WTC11 (cell line): ENCODE data around the gene C1QTNF8. TPM values are rescaled to one million over a fixed set of nuclear protein-coding genes. Genes with fewer than 3 reads are reported as not detected.

ENCODE experiments used
- ATAC-seq: fragments of 200-7000 bp; cut with Tn5 transposase; 2 replicates; pipeline ENCODE4 v1.10.0; 2021; ENCODE audit warnings: mild to moderate bottlenecking, moderate library complexity
- CTCF ChIA-PET: fragments of 300-600 bp; sonication (Branson Sonifier 250); formaldehyde crosslinking; loops from one replicate; lab custom pipeline; 2021; ENCODE audit warnings: antibody characterized with exemption; lab: Charles Lee
- POLR2A ChIA-PET: fragments of 350-600 bp; sonication (Branson Sonifier 250); formaldehyde crosslinking; loops from one replicate; lab custom pipeline; 2021; ENCODE audit warnings: antibody characterized with exemption; lab: Charles Lee
- DNase-seq: peaks from one replicate; pipeline ENCODE4 v3.0.0; 2021; ENCODE audit warnings: low spot score
- H3K27ac Mint-ChIP-seq: 2 replicates; pipeline ENCODE4 v1.8.0; 2021; ENCODE audit warnings: mixed read lengths
- H3K27me3 Mint-ChIP-seq: 2 replicates; pipeline ENCODE4 v1.8.0; 2021; ENCODE audit warnings: low read depth, mild to moderate bottlenecking, moderate library complexity, mixed read lengths
- H3K36me3 Mint-ChIP-seq: 2 replicates; pipeline ENCODE4 v1.8.0; 2021; ENCODE audit warnings: mixed read lengths
- H3K4me1 Mint-ChIP-seq: 2 replicates; pipeline ENCODE4 v1.8.0; 2022; ENCODE audit warnings: mixed read lengths
- H3K4me3 Mint-ChIP-seq: 2 replicates; pipeline ENCODE4 v1.8.0; 2021; ENCODE audit warnings: mild to moderate bottlenecking, moderate library complexity, mixed read lengths
- H3K9me3 Mint-ChIP-seq: 2 replicates; pipeline ENCODE4 v1.8.0; 2021; ENCODE audit warnings: mixed read lengths
- ATF6 ChIP-seq: sonication (generic); formaldehyde crosslinking; IDR thresholded peaks from 2 replicates; pipeline ENCODE4 v1.8.1; 2023; ENCODE audit warnings: mild to moderate bottlenecking, missing genetic modification reagents
- HMGA2 ChIP-seq: fragments of 250-450 bp; sonication (Bioruptor Pico); IDR thresholded peaks from 2 replicates; pipeline ENCODE4 v1.4.0; 2021; ENCODE audit warnings: mild to moderate bottlenecking, moderate library complexity
- JAZF1 ChIP-seq: fragments of 250-450 bp; sonication (Bioruptor Pico); IDR thresholded peaks from 2 replicates; pipeline ENCODE4 v1.9.0; 2021; ENCODE audit warnings: moderate library complexity, mild to moderate bottlenecking, inconsistent platforms
- MXD4 ChIP-seq: fragments of 250-450 bp; sonication (Bioruptor Pico); IDR thresholded peaks from 2 replicates; pipeline ENCODE4 v1.8.0; 2021; ENCODE audit warnings: mild to moderate bottlenecking, moderate library complexity, borderline replicate concordance
- NFATC4 ChIP-seq: fragments of 250-450 bp; sonication (Bioruptor Pico); IDR thresholded peaks from 2 replicates; pipeline ENCODE4 v1.9.0; 2021; ENCODE audit warnings: mild to moderate bottlenecking
- NFE2L1 ChIP-seq: sonication (generic); formaldehyde crosslinking; IDR thresholded peaks from 2 replicates; pipeline ENCODE4 v1.8.1; 2023; ENCODE audit warnings: missing genetic modification reagents
- NR3C1 ChIP-seq: sonication (generic); formaldehyde crosslinking; conservative IDR thresholded peaks from 2 replicates; pipeline ENCODE4 v1.8.1; 2023; ENCODE audit warnings: low read depth, mild to moderate bottlenecking, missing genetic modification reagents
- PRDM15 ChIP-seq: sonication (generic); formaldehyde crosslinking; IDR thresholded peaks from 2 replicates; pipeline ENCODE4 v1.8.0; 2022; ENCODE audit warnings: missing genetic modification reagents
- PRRX2 ChIP-seq: fragments of 250-450 bp; sonication (Bioruptor Pico); IDR thresholded peaks from 2 replicates; pipeline ENCODE4 v1.8.0; 2021; ENCODE audit warnings: mild to moderate bottlenecking
- RORB ChIP-seq: fragments of 250-450 bp; sonication (Bioruptor Pico); IDR thresholded peaks from 2 replicates; pipeline ENCODE4 v1.9.0; 2021; ENCODE audit warnings: mild to moderate bottlenecking
- SMAD3 ChIP-seq: sonication (generic); formaldehyde crosslinking; IDR thresholded peaks from 2 replicates; pipeline ENCODE4 v1.8.0; 2022; ENCODE audit warnings: missing genetic modification reagents, mild to moderate bottlenecking, borderline replicate concordance
- SMAD4 ChIP-seq: sonication (generic); formaldehyde crosslinking; IDR thresholded peaks from 2 replicates; pipeline ENCODE4 v1.8.0; 2022; ENCODE audit warnings: mild to moderate bottlenecking, missing genetic modification reagents
- SOX15 ChIP-seq: fragments of 250-450 bp; sonication (Bioruptor Pico); IDR thresholded peaks from 2 replicates; pipeline ENCODE4 v1.9.0; 2021; ENCODE audit warnings: mild to moderate bottlenecking
- ZBTB43 ChIP-seq: sonication (generic); formaldehyde crosslinking; IDR thresholded peaks from 2 replicates; pipeline ENCODE4 v1.8.1; 2023; ENCODE audit warnings: mild to moderate bottlenecking, missing genetic modification reagents
- ZNF317 ChIP-seq: sonication (generic); formaldehyde crosslinking; IDR thresholded peaks from 2 replicates; pipeline ENCODE4 v1.8.1; 2023; ENCODE audit warnings: low read depth, mild to moderate bottlenecking, moderate library complexity, missing genetic modification reagents, borderline replicate concordance
- ZNF416 ChIP-seq: fragments of 250-450 bp; sonication (Bioruptor Pico); IDR thresholded peaks from 2 replicates; pipeline ENCODE4 v1.9.0; 2021; ENCODE audit warnings: mild to moderate bottlenecking, inconsistent platforms
- total RNA-seq: library from RNA; stranded (reverse); gene quantifications from 3 replicates; pipeline ENCODE4 v1.2.3, GENCODE V29; 2021
- TF ChIP-seq, protein P1 (sequence below): sonication (generic); formaldehyde crosslinking; IDR thresholded peaks from 2 replicates; pipeline ENCODE4 v1.8.0; 2023; ENCODE audit warnings: missing genetic modification reagents, mild to moderate bottlenecking, borderline replicate concordance
- TF ChIP-seq, protein P2 (sequence below): fragments of 200-600 bp; IDR thresholded peaks from 2 replicates; pipeline ENCODE4 v1.8.0; 2022; ENCODE audit warnings: antibody characterized with exemption
- TF ChIP-seq, protein P3 (sequence below): sonication (generic); formaldehyde crosslinking; IDR thresholded peaks from 2 replicates; pipeline ENCODE4 v1.8.1; 2022; ENCODE audit warnings: low read depth, mild to moderate bottlenecking, moderate library complexity, missing genetic modification reagents, borderline replicate concordance
- TF ChIP-seq, protein P4 (sequence below): sonication (generic); formaldehyde crosslinking; conservative IDR thresholded peaks from 2 replicates; pipeline ENCODE4 v1.8.1; 2022; ENCODE audit warnings: mild to moderate bottlenecking, missing genetic modification reagents
- TF ChIP-seq, protein P5 (sequence below): fragments of 250-450 bp; sonication (Bioruptor Pico); IDR thresholded peaks from 2 replicates; pipeline ENCODE4 v1.9.0; 2021; ENCODE audit warnings: mild to moderate bottlenecking

C1QTNF8 gene
- total RNA-seq, 1 experiment from 2014 or later, result 0.13 TPM

DNA sequence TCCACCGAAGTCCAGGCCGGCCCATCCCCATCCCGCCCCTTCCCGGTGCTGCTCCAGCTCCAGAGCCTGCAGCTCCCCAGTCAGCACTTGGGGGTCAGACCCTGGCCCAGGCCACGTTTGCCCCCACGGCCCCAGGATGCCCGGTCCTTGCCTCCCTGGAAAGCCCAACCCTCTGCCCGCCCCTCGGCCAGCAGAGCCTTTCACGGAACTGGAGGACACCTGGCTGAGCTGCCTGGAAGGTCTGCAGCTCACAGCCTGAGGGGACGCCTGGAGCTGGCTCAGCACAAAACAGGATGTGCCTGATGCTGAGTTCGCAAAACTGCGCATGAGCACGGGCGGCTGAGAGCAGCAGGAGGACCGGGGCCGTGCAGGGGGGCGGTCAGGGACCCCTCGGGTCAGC lies 53.2 kb downstream of the C1QTNF8 start:
- POLR2A ChIA-PET, result no interaction called here
- CTCF ChIA-PET, result no interaction called here
- DNase-seq (no peak), ATAC-seq (no peak)
- H3K36me3 Mint-ChIP-seq, result no peaks in the 10 kb centered on the region
- no peak for TF ChIP-seq SMAD4 (CRISPR knock-in tag)
- no peak for TF ChIP-seq ATF6 (CRISPR knock-in tag)
- no peak for TF ChIP-seq MXD4 (CRISPR knock-in tag)
- no peak for TF ChIP-seq NFATC4
- TF ChIP-seq, protein P1, sequence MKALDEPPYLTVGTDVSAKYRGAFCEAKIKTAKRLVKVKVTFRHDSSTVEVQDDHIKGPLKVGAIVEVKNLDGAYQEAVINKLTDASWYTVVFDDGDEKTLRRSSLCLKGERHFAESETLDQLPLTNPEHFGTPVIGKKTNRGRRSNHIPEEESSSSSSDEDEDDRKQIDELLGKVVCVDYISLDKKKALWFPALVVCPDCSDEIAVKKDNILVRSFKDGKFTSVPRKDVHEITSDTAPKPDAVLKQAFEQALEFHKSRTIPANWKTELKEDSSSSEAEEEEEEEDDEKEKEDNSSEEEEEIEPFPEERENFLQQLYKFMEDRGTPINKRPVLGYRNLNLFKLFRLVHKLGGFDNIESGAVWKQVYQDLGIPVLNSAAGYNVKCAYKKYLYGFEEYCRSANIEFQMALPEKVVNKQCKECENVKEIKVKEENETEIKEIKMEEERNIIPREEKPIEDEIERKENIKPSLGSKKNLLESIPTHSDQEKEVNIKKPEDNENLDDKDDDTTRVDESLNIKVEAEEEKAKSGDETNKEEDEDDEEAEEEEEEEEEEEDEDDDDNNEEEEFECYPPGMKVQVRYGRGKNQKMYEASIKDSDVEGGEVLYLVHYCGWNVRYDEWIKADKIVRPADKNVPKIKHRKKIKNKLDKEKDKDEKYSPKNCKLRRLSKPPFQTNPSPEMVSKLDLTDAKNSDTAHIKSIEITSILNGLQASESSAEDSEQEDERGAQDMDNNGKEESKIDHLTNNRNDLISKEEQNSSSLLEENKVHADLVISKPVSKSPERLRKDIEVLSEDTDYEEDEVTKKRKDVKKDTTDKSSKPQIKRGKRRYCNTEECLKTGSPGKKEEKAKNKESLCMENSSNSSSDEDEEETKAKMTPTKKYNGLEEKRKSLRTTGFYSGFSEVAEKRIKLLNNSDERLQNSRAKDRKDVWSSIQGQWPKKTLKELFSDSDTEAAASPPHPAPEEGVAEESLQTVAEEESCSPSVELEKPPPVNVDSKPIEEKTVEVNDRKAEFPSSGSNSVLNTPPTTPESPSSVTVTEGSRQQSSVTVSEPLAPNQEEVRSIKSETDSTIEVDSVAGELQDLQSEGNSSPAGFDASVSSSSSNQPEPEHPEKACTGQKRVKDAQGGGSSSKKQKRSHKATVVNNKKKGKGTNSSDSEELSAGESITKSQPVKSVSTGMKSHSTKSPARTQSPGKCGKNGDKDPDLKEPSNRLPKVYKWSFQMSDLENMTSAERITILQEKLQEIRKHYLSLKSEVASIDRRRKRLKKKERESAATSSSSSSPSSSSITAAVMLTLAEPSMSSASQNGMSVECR (CRISPR knock-in tag), result no peak
- no peak for TF ChIP-seq NFE2L1 (CRISPR knock-in tag)
- TF ChIP-seq ZNF317, result no peak
- no peak for TF ChIP-seq PRDM15
- no peak for TF ChIP-seq RORB
- TF ChIP-seq, protein P2, sequence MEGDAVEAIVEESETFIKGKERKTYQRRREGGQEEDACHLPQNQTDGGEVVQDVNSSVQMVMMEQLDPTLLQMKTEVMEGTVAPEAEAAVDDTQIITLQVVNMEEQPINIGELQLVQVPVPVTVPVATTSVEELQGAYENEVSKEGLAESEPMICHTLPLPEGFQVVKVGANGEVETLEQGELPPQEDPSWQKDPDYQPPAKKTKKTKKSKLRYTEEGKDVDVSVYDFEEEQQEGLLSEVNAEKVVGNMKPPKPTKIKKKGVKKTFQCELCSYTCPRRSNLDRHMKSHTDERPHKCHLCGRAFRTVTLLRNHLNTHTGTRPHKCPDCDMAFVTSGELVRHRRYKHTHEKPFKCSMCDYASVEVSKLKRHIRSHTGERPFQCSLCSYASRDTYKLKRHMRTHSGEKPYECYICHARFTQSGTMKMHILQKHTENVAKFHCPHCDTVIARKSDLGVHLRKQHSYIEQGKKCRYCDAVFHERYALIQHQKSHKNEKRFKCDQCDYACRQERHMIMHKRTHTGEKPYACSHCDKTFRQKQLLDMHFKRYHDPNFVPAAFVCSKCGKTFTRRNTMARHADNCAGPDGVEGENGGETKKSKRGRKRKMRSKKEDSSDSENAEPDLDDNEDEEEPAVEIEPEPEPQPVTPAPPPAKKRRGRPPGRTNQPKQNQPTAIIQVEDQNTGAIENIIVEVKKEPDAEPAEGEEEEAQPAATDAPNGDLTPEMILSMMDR, result no peak
- H3K4me3 Mint-ChIP-seq, result no peak overlapping the region
- H3K9me3 Mint-ChIP-seq, result peaks cover 9% of the 10 kb centered on the region
- no peak overlapping the region for H3K27ac Mint-ChIP-seq
- no peaks in the 10 kb centered on the region for H3K4me1 Mint-ChIP-seq
- H3K27me3 Mint-ChIP-seq, result no peaks in the 10 kb centered on the region

GRCh38 chr16:1042049-1042744 lies 53.8 kb downstream of the C1QTNF8 start:
- ChIA-PET CTCF (no interaction called here), POLR2A (no interaction called here)
- no peak for DNase-seq
- Mint-ChIP-seq H3K9me3 (peaks cover 9% of the 10 kb centered on the region), H3K27ac (no peak overlapping the region), H3K27me3 (no peaks in the 10 kb centered on the region), H3K4me1 (no peaks in the 10 kb centered on the region), H3K36me3 (no peaks in the 10 kb centered on the region), H3K4me3 (no peak overlapping the region)
- no peak for ATAC-seq
- TF ChIP-seq PRRX2 (CRISPR knock-in tag) (no peak), NR3C1 (CRISPR knock-in tag) (no peak), JAZF1 (no peak), ZNF416 (CRISPR knock-in tag) (no peak), ZBTB43 (CRISPR knock-in tag) (no peak), SMAD4 (CRISPR knock-in tag) (no peak), HMGA2 (CRISPR knock-in tag) (no peak), SOX15 (CRISPR knock-in tag) (no peak), SMAD3 (no peak)
- TF ChIP-seq, protein P3, sequence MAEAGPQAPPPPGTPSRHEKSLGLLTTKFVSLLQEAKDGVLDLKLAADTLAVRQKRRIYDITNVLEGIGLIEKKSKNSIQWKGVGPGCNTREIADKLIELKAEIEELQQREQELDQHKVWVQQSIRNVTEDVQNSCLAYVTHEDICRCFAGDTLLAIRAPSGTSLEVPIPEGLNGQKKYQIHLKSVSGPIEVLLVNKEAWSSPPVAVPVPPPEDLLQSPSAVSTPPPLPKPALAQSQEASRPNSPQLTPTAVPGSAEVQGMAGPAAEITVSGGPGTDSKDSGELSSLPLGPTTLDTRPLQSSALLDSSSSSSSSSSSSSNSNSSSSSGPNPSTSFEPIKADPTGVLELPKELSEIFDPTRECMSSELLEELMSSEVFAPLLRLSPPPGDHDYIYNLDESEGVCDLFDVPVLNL (CRISPR knock-in tag), result no peak
- TF ChIP-seq, protein P4, sequence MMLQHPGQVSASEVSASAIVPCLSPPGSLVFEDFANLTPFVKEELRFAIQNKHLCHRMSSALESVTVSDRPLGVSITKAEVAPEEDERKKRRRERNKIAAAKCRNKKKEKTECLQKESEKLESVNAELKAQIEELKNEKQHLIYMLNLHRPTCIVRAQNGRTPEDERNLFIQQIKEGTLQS (CRISPR knock-in tag), result no peak
- TF ChIP-seq, protein P5, sequence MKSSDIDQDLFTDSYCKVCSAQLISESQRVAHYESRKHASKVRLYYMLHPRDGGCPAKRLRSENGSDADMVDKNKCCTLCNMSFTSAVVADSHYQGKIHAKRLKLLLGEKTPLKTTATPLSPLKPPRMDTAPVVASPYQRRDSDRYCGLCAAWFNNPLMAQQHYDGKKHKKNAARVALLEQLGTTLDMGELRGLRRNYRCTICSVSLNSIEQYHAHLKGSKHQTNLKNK, result no peak
